ENCODE data around the gene PLD1.

PLD1 gene

GRCh38 chr3:171574556-171575240 lies 235.6 kb downstream of the PLD1 start:
- Histone ChIP-seq H3K9me3 (ENCODE audit: control insufficient read depth, insufficient read depth, low read depth, low read length) (no peaks in the 10 kb centered on the region), H3K27ac (ENCODE audit: extremely low read depth, low read depth, low read length) (no peak overlapping the region), H3K36me3 (ENCODE audit: control insufficient read depth in 2 of 2, insufficient read depth in 1 of 2, low read length in 2 of 2) (no peaks in the 10 kb centered on the region), H3K4me1 (ENCODE audit: control insufficient read depth, insufficient read depth, low read length) (no peaks in the 10 kb centered on the region), H3K4me3 (ENCODE audit: low read depth, low read length) (no peak overlapping the region)
- ChIA-PET CTCF (interaction anchor here (1.6 to 1.9 kb wide), 2 partner anchors 9 to 198 kb away, joined by 5 to 12 read pairs; no protein-coding TSS in a partner anchor), POLR2A (no interaction called here)
- no peak for TF ChIP-seq ZNF416 (tag by site-specific recombination; IDR thresholded peaks at IDR 0.05)

- POLR2A ChIA-PET = no interaction called here
- Histone ChIP-seq H3K9me3 (ENCODE audit: control insufficient read depth, insufficient read depth, low read depth, low read length) (no peaks in the 10 kb centered on the region), H3K36me3 (ENCODE audit: control insufficient read depth in 2 of 2, insufficient read depth in 1 of 2, low read length in 2 of 2) (no peaks in the 10 kb centered on the region), H3K4me3 (ENCODE audit: low read depth, low read length) (no peak overlapping the region), H3K4me1 (ENCODE audit: control insufficient read depth, insufficient read depth, low read length) (peaks cover 4% of the 10 kb centered on the region), H3K27ac (ENCODE audit: extremely low read depth, low read depth, low read length) (no peak overlapping the region)
- CTCF ChIA-PET = no interaction called here
- TF ChIP-seq ZNF292 (tag by site-specific recombination; IDR thresholded peaks at IDR 0.05; ENCODE audit: borderline replicate concordance, low read depth) (no peak), ZNF544 (tag by site-specific recombination; IDR thresholded peaks at IDR 0.05) (no peak), ZFHX2 (tag by site-specific recombination; conservative IDR thresholded peaks at IDR 0.05) (no peak), ZEB2 (tag by site-specific recombination; IDR thresholded peaks at IDR 0.05) (no peak), ZNF214 (tag by site-specific recombination; IDR thresholded peaks at IDR 0.05; ENCODE audit: borderline replicate concordance) (no peak), ZNF223 (tag by site-specific recombination; IDR thresholded peaks at IDR 0.05) (no peak), MZF1 (tag by site-specific recombination; IDR thresholded peaks at IDR 0.05; ENCODE audit: borderline replicate concordance) (no peak), SCRT1 (tag by site-specific recombination; IDR thresholded peaks at IDR 0.05; ENCODE audit: borderline replicate concordance) (no peak), ZNF433 (tag by site-specific recombination; IDR thresholded peaks at IDR 0.05; ENCODE audit: low read depth) (no peak), PRDM6 (tag by site-specific recombination; IDR thresholded peaks at IDR 0.05) (no peak), YY2 (tag by site-specific recombination; IDR thresholded peaks at IDR 0.05) (no peak)
- TF ChIP-seq, protein P1, sequence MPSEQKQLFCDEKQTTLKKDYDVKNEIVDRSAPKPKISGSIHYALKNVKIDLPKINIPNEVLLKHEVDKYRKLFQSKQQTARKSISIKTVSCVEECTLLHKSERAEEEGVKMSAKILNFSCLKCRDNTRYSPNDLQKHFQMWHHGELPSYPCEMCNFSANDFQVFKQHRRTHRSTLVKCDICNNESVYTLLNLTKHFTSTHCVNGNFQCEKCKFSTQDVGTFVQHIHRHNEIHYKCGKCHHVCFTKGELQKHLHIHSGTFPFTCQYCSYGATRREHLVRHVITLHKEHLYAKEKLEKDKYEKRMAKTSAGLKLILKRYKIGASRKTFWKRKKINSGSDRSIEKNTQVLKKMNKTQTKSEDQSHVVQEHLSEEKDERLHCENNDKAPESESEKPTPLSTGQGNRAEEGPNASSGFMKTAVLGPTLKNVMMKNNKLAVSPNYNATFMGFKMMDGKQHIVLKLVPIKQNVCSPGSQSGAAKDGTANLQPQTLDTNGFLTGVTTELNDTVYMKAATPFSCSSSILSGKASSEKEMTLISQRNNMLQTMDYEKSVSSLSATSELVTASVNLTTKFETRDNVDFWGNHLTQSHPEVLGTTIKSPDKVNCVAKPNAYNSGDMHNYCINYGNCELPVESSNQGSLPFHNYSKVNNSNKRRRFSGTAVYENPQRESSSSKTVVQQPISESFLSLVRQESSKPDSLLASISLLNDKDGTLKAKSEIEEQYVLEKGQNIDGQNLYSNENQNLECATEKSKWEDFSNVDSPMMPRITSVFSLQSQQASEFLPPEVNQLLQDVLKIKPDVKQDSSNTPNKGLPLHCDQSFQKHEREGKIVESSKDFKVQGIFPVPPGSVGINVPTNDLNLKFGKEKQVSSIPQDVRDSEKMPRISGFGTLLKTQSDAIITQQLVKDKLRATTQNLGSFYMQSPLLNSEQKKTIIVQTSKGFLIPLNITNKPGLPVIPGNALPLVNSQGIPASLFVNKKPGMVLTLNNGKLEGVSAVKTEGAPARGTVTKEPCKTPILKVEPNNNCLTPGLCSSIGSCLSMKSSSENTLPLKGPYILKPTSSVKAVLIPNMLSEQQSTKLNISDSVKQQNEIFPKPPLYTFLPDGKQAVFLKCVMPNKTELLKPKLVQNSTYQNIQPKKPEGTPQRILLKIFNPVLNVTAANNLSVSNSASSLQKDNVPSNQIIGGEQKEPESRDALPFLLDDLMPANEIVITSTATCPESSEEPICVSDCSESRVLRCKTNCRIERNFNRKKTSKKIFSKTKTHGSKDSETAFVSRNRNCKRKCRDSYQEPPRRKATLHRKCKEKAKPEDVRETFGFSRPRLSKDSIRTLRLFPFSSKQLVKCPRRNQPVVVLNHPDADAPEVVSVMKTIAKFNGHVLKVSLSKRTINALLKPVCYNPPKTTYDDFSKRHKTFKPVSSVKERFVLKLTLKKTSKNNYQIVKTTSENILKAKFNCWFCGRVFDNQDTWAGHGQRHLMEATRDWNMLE (tag by site-specific recombination; conservative IDR thresholded peaks at IDR 0.05; ENCODE audit: low read depth) = no peak
- TF ChIP-seq, protein P2, sequence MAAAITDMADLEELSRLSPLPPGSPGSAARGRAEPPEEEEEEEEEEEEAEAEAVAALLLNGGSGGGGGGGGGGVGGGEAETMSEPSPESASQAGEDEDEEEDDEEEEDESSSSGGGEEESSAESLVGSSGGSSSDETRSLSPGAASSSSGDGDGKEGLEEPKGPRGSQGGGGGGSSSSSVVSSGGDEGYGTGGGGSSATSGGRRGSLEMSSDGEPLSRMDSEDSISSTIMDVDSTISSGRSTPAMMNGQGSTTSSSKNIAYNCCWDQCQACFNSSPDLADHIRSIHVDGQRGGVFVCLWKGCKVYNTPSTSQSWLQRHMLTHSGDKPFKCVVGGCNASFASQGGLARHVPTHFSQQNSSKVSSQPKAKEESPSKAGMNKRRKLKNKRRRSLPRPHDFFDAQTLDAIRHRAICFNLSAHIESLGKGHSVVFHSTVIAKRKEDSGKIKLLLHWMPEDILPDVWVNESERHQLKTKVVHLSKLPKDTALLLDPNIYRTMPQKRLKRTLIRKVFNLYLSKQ (tag by site-specific recombination; IDR thresholded peaks at IDR 0.05; ENCODE audit: borderline replicate concordance) = no peak
Observed at GRCh38 chr3:171569571-171570132, 240.6 kb downstream of the PLD1 start.

All from HEK293 (cell line).